GM12865 (cell line): ENCODE results near the gene HADHA.

Experiments
- DNase-seq: peaks from one replicate; pipeline ENCODE4 v3.0.0; 2010; ENCODE audit warnings: low read depth
- H3K4me3 ChIP-seq: 2 replicates; pipeline ENCODE4 v1.5.1; 2011; ENCODE audit warnings: mild to moderate bottlenecking, low read depth, low read length, control low read depth
- TF ChIP-seq, protein P1 (sequence below): IDR thresholded peaks from 2 replicates; pipeline ENCODE4 v1.5.1; 2011; ENCODE audit warnings: low read length, control low read depth, low read depth, inconsistent platforms; ENCODE audit not compliant: insufficient read depth; ENCODE audit errors: missing control alignments

Gene HADHA

GRCh38 chr2:26215833-26216232 lies 28.6 kb downstream of the HADHA start:
- no peak overlapping the region for H3K4me3 ChIP-seq
- no peak for DNase-seq
- TF ChIP-seq, protein P1, sequence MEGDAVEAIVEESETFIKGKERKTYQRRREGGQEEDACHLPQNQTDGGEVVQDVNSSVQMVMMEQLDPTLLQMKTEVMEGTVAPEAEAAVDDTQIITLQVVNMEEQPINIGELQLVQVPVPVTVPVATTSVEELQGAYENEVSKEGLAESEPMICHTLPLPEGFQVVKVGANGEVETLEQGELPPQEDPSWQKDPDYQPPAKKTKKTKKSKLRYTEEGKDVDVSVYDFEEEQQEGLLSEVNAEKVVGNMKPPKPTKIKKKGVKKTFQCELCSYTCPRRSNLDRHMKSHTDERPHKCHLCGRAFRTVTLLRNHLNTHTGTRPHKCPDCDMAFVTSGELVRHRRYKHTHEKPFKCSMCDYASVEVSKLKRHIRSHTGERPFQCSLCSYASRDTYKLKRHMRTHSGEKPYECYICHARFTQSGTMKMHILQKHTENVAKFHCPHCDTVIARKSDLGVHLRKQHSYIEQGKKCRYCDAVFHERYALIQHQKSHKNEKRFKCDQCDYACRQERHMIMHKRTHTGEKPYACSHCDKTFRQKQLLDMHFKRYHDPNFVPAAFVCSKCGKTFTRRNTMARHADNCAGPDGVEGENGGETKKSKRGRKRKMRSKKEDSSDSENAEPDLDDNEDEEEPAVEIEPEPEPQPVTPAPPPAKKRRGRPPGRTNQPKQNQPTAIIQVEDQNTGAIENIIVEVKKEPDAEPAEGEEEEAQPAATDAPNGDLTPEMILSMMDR, result no peak

- TF ChIP-seq, protein P1, result no peak
- DNase-seq, result no peak
These were observed 29.7 kb downstream of the HADHA start for GRCh38 chr2:26214759-26215158.

GRCh38 chr2:26212011-26212410 lies 32.4 kb downstream of the HADHA start:
- TF ChIP-seq, protein P1, result no peak
- H3K4me3 ChIP-seq, result no peak overlapping the region
- no peak for DNase-seq

More at GRCh38 chr2:26214759-26215158, 29.7 kb downstream of the HADHA start:
- H3K4me3 ChIP-seq, result no peak overlapping the region

DNA sequence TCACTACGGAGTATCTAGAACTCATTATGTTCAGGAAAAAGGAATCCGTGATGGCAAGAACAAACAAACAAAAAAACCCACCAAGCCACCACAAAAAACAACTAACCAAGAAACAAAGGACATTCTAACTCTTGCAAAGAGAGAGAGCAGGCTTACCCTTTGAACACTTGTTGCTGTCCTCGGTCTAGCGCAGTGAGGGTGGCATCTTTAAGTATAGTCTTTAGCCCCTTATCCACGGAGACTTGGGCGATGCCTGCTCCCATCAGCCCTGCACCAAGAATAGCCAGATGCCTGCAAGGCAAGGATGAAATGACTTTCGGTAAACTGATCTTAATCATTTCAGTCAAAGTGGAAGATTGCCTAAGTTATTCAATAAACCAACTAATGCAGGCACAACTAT lies 40.5 kb downstream of the HADHA start:
- TF ChIP-seq, protein P1, result no peak
- no peak overlapping the region for H3K4me3 ChIP-seq
- no peak for DNase-seq

- DNase-seq, result no peak
- no peak overlapping the region for H3K4me3 ChIP-seq
These were observed 41.4 kb downstream of the HADHA start for GRCh38 chr2:26202981-26203490.

GRCh38 chr2:26197516-26197915 lies 46.9 kb downstream of the HADHA start:
- TF ChIP-seq, protein P1, result no peak
- H3K4me3 ChIP-seq, result no peak overlapping the region
- DNase-seq, result no peak

More at GRCh38 chr2:26202981-26203490, 41.4 kb downstream of the HADHA start:
- TF ChIP-seq, protein P1, result no peak
